ENCODE data around the gene PSEN1. TPM values are rescaled to one million over a fixed set of nuclear protein-coding genes. Genes with fewer than 3 reads are reported as not detected.

PSEN1 gene
- total RNA-seq, 4 donors from 2014 or later: 46.5 to 90.9 (median 62.0) TPM

GRCh38 chr14:73143003-73143402, 6.7 kb downstream of the PSEN1 start:
- no peak overlapping the region for H3K27ac ChIP-seq
- H3K4me1 ChIP-seq: peaks cover 18% of the 10 kb centered on the region
- DNase-seq (ENCODE audit: low spot score in 2 of 2): no peak

GRCh38 chr14:73143617-73144016, 7.3 kb downstream of the PSEN1 start:
- Histone ChIP-seq H3K27me3 (no peaks in the 10 kb centered on the region), H3K36me3 (peaks cover 10% of the 10 kb centered on the region), H3K4me3 (no peak overlapping the region), H3K27ac (no peak overlapping the region), H3K4me1 (peaks cover 15% of the 10 kb centered on the region), H3K9me3 (no peaks in the 10 kb centered on the region)
- no peak for DNase-seq (ENCODE audit: low spot score in 2 of 2)
- 93% methylated on average over 3 of the region's 3 CpGs for WGBS
- TF ChIP-seq EP300 (IDR thresholded peaks at IDR 0.05) (no peak), POLR2AphosphoS5 (IDR thresholded peaks at IDR 0.05) (no peak), POLR2A (IDR thresholded peaks at IDR 0.05) (no peak), CTCF (IDR thresholded peaks at IDR 0.05) (no peak)

More at GRCh38 chr14:73143003-73143402, 6.7 kb downstream of the PSEN1 start:
- Histone ChIP-seq H3K4me3 (no peak overlapping the region), H3K27me3 (no peaks in the 10 kb centered on the region), H3K36me3 (peaks cover 4% of the 10 kb centered on the region), H3K9me3 (no peaks in the 10 kb centered on the region)
- no peak for TF ChIP-seq POLR2AphosphoS5 (IDR thresholded peaks at IDR 0.05)
- TF ChIP-seq EP300 (IDR thresholded peaks at IDR 0.05): no peak
- TF ChIP-seq POLR2A (IDR thresholded peaks at IDR 0.05): no peak
- TF ChIP-seq CTCF (IDR thresholded peaks at IDR 0.05): no peak
- WGBS: 70% methylated on average over 5 of the region's 5 CpGs

- Histone ChIP-seq H3K27ac (no peak overlapping the region), H3K36me3 (peaks cover 27% of the 10 kb centered on the region), H3K4me1 (peaks cover 9% of the 10 kb centered on the region), H3K4me3 (no peak overlapping the region), H3K9me3 (no peaks in the 10 kb centered on the region), H3K27me3 (no peaks in the 10 kb centered on the region)
- DNase-seq (ENCODE audit: low spot score in 2 of 2): no peak
- 90% methylated on average over 3 of the region's 3 CpGs for WGBS
- TF ChIP-seq POLR2AphosphoS5 (IDR thresholded peaks at IDR 0.05) (no peak), CTCF (IDR thresholded peaks at IDR 0.05) (no peak), EP300 (IDR thresholded peaks at IDR 0.05) (no peak), POLR2A (IDR thresholded peaks at IDR 0.05) (no peak)
Observed at GRCh38 chr14:73145371-73145770, 9.1 kb downstream of the PSEN1 start.

DNA sequence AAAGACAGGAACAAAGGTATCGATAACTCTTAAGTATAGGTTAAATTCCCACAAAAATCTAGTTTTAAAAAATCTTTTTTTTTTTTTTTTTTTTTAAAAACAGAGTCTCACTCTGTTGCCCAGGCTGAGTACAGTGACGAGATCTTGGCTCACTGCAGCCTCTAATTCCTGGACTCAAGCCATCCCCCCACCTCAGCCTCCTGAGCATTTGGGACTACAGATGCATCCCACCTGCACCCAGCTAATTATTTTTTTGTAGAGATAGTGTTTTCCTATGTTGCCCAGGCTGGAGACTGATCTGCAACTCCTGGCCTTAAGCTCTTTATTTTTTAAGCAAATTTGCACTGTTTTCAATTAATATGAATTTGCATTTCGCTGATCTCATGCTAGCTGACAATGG, 9.8 kb downstream of the PSEN1 start:
- peaks cover 34% of the 10 kb centered on the region for H3K36me3 ChIP-seq
- no peak overlapping the region for H3K4me3 ChIP-seq
- no peaks in the 10 kb centered on the region for H3K27me3 ChIP-seq
- H3K27ac ChIP-seq: no peak overlapping the region
- WGBS: 84% methylated on average over 3 of the region's 3 CpGs
- no peaks in the 10 kb centered on the region for H3K9me3 ChIP-seq
- DNase-seq (ENCODE audit: low spot score in 2 of 2): no peak
- peaks cover 9% of the 10 kb centered on the region for H3K4me1 ChIP-seq
- TF ChIP-seq POLR2AphosphoS5 (IDR thresholded peaks at IDR 0.05): no peak
- TF ChIP-seq EP300 (IDR thresholded peaks at IDR 0.05): no peak
- TF ChIP-seq CTCF (IDR thresholded peaks at IDR 0.05): no peak
- TF ChIP-seq POLR2A (IDR thresholded peaks at IDR 0.05): no peak

DNA sequence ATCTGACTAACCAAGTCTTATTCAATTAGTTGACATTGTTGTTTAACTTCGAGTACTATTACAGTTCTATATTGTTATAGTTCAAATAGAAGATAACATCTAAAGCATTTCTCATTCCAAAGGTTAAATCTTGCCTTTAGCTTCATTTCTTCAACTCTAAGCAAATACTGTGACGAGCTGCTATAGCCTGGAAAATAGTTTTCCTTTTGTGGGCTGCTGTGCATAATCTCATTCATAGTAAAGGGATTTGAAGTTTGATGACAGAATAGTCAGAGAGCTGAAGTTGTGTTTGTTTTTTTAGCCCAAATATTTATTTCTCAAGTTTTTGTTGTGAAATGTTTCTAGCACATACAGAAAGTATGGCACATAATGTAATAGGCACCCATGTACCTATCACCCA, 13.4 kb downstream of the PSEN1 start:
- Histone ChIP-seq H3K36me3 (peaks cover 62% of the 10 kb centered on the region), H3K27me3 (no peaks in the 10 kb centered on the region), H3K4me3 (no peak overlapping the region), H3K9me3 (no peaks in the 10 kb centered on the region), H3K4me1 (no peaks in the 10 kb centered on the region), H3K27ac (no peak overlapping the region)
- DNase-seq (ENCODE audit: low spot score in 2 of 2): no peak
- TF ChIP-seq CTCF (IDR thresholded peaks at IDR 0.05) (no peak), EP300 (IDR thresholded peaks at IDR 0.05) (no peak), POLR2A (IDR thresholded peaks at IDR 0.05) (no peak), POLR2AphosphoS5 (IDR thresholded peaks at IDR 0.05) (no peak)
- WGBS: 92% methylated on average over 2 of the region's 2 CpGs

Measured in suprapubic skin (tissue), 4 donors.